Epithelial cell of umbilical artery (primary cell): ENCODE results near the gene CD300LB. TPM values are rescaled to one million over a fixed set of nuclear protein-coding genes. Genes with fewer than 3 reads are reported as not detected.

Experiments
- total RNA-seq: library from RNA; depleted of rRNA; stranded (reverse); fragments of >200 nt; gene quantifications from 2 replicates; pipeline ENCODE4 v1.2.3, GENCODE V29; 2014

Gene CD300LB
- not detected in 2 replicates for total RNA-seq

GRCh38 chr17:74531231-74531761 is at the start of gene CD300LB:
CD300LB (minus strand) TSS chr17:74531475; CDS start chr17:74531350, 125 bp downstream.

DNA sequence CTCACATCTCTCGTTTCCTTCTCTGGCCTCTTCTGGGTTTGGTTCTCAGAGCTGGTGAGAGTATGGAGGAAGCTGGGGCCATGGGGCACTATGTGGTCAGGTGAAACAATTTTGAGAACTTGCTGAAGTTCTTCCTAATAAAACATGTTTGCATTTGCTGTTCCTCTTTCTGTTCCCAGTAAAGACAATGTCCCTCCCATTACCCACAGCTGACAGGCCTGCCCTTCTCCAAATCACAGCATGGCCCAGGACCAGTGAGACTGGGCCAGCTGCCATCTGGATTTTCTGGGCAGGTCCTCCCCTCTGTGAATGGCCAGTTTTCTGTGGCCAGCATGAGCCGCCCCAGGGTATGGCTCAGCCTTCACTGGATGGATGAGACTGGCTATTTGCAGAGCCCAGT is 36.1 kb upstream of the CD300LB start, which contains the start of gene CD300H:
Gene CD300H (minus strand): TSS at position 113 of the 400 bp plus-strand sequence.

GRCh38 chr17:74545843-74546230 is 14.6 kb upstream of the CD300LB start, which contains the start of gene CD300C:
CD300C (minus strand) TSS chr17:74546115; CDS start chr17:74545782, 333 bp downstream.

Other genes with a start within 250 kb of the CD300LB start
- gene KIF19, start 205.2 kb downstream of the CD300LB start, total RNA-seq: not detected in 2 replicates
- gene BTBD17, start 169.6 kb downstream of the CD300LB start, total RNA-seq: not detected in 2 replicates
- gene GPR142, start 164.0 kb downstream of the CD300LB start, total RNA-seq: not detected in 2 replicates
- not detected in 2 replicates for gene GPRC5C, start 99.4 kb downstream of the CD300LB start, total RNA-seq
- gene CD300A, start 64.8 kb downstream of the CD300LB start, total RNA-seq: not detected in 2 replicates
- gene CD300C, start 14.6 kb upstream of the CD300LB start, total RNA-seq: not detected in 2 replicates
- gene CD300H, start 36.0 kb upstream of the CD300LB start, total RNA-seq: not detected in 2 replicates
- gene CD300LD, start 60.8 kb upstream of the CD300LB start, total RNA-seq: not detected in 2 replicates
- not detected in 2 replicates for gene CD300E, start 92.3 kb upstream of the CD300LB start, total RNA-seq
- not detected in 2 replicates for gene CD300LF, start 181.4 kb upstream of the CD300LB start, total RNA-seq
- gene RAB37, start 205.8 kb upstream of the CD300LB start, total RNA-seq: under 0.01 and 0.46 TPM in 2 replicates
- 12.7 and 14.9 TPM in 2 replicates for gene NHERF1, start 217.2 kb upstream of the CD300LB start, total RNA-seq
- gene NAT9, start 244.9 kb upstream of the CD300LB start, total RNA-seq: 36.1 and 36.5 TPM in 2 replicates